Natural killer cell treated with Interleukin-12 subunit alpha and Interleukin-12 subunit beta and Interleukin-15 and Interleukin-18, amount 100 ng/mL, for 72 hours (primary cell): ENCODE measurements around the gene PAXX. TPM values are rescaled to one million over a fixed set of nuclear protein-coding genes. Genes with fewer than 3 reads are reported as not detected.

ENCODE experiments used
- ATAC-seq, 2 donors: fragments of 150-1000 bp; cut with Tn5 transposase in 1 of 2; sonication (Bioruptor Pico), chemical (Tn5 transposase) in 1 of 2; 2 replicates each; pipeline ENCODE4 v1.10.0; 2021
- DNase-seq: peaks from one replicate; pipeline ENCODE4 v3.0.0; 2022; ENCODE audit warnings: low spot score
- H3K27ac Mint-ChIP-seq, 2 donors: 1 replicate in 1 of 2; 2 replicates in 1 of 2; pipeline ENCODE4 v1.8.0; 2022; ENCODE audit warnings: mixed read lengths in 2 of 2, mild to moderate bottlenecking in 1 of 2, moderate library complexity in 1 of 2
- H3K27me3 Mint-ChIP-seq, 2 donors: 1 replicate in 1 of 2; 2 replicates in 1 of 2; pipeline ENCODE4 v1.8.0; 2022; ENCODE audit warnings: mixed read lengths in 2 of 2
- H3K36me3 Mint-ChIP-seq: one replicate; pipeline ENCODE4 v1.8.0; 2022; ENCODE audit warnings: mixed read lengths
- H3K4me1 Mint-ChIP-seq, 2 donors: 1 replicate in 1 of 2; 2 replicates in 1 of 2; pipeline ENCODE4 v1.8.0; 2022; ENCODE audit warnings: low read depth in 2 of 2, mixed read lengths in 2 of 2, mild to moderate bottlenecking in 1 of 2
- H3K4me3 Mint-ChIP-seq: one replicate; pipeline ENCODE4 v1.8.0; 2022; ENCODE audit warnings: mixed read lengths
- H3K9me3 Mint-ChIP-seq: 2 replicates; pipeline ENCODE4 v1.8.0; 2022; ENCODE audit warnings: mixed read lengths
- total RNA-seq, 2 donors: library from RNA; stranded (reverse); gene quantifications; one replicate each; pipeline ENCODE4 v1.2.3, GENCODE V29; 2022

PAXX gene, protein sequence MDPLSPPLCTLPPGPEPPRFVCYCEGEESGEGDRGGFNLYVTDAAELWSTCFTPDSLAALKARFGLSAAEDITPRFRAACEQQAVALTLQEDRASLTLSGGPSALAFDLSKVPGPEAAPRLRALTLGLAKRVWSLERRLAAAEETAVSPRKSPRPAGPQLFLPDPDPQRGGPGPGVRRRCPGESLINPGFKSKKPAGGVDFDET
- 100 to 1,000 TPM in 1 of 2 donors, 10 to 100 TPM in 1; 64.0 to 118 TPM for total RNA-seq

- Mint-ChIP-seq H3K9me3 (no peaks in the 10 kb centered on the region), H3K27ac (peak within 1 kb of the TSS; percentile 80 to 88), H3K27me3 (peaks cover 0 to 2% of the 10 kb centered on the region in 2 donors), H3K36me3 (no peaks in the 10 kb centered on the region), H3K4me3 (peak within 1 kb of the TSS; percentile 81), H3K4me1 (peaks cover 18 to 27% of the 10 kb centered on the region in 2 donors)
- DNase-seq (peak; percentile 96), ATAC-seq (peak; percentile 91 to 94)
Measured at GRCh38 chr9:136991993-136992818, at the start of gene PAXX. Gene PAXX (plus strand): TSS chr9:136992422. CDS start chr9:136992444, 22 bp downstream.

DNA sequence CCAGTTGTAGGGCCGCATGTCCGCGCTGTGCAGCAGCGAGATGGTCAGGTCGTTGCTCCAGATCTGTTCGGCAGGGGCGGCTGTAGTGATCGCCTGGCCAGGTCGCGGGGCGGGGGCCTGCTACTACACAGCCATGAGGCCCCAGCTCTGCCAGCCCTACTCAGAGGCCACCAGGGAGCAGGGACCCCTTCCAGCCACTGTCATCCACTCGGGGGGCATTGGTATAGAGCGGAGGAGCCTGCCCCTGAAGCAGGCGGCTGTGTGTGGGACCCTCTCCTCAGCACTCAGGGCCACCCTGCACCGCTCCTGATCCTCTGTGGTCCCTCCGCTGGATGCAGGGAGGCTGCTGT is 49.4 kb upstream of the PAXX start:
- Mint-ChIP-seq H3K27ac (no peak overlapping the region), H3K4me3 (peak overlapping the region; percentile 82), H3K9me3 (no peaks in the 10 kb centered on the region), H3K4me1 (peaks cover 13 to 18% of the 10 kb centered on the region in 2 donors), H3K36me3 (peaks cover 6% of the 10 kb centered on the region), H3K27me3 (no peaks in the 10 kb centered on the region)
- ATAC-seq (no peak), DNase-seq (no peak)

- ATAC-seq (peak; percentile 34 to 39), DNase-seq (no peak)
- peaks cover 13 to 23% of the 10 kb centered on the region in 2 donors for H3K4me1 Mint-ChIP-seq
- peak overlapping the region; percentile 82 for H3K4me3 Mint-ChIP-seq
- peaks cover 6% of the 10 kb centered on the region for H3K36me3 Mint-ChIP-seq
- H3K27ac Mint-ChIP-seq = no peak overlapping the region
- H3K27me3 Mint-ChIP-seq = no peaks in the 10 kb centered on the region
- no peaks in the 10 kb centered on the region for H3K9me3 Mint-ChIP-seq
Measured at GRCh38 chr9:136943291-136944211, 48.7 kb upstream of the PAXX start.

DNA sequence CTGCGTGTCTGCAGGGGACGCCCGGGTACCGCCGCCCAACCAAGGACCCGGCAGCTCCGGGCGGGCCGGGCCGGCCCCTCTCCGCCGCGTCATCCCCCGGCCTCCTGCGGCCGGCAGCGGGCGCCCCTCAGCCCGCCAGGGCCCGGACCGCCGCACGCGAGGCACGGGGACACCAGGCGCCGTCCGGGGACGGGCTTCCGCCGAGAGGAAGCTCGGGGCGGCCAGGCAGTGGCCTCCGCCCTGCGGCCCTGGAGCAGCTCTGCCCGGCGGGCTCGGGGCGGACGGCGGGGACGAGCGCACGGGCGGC is 48.1 kb upstream of the PAXX start:
- peak overlapping the region; percentile 82 for H3K4me3 Mint-ChIP-seq
- no peaks in the 10 kb centered on the region for H3K9me3 Mint-ChIP-seq
- no peaks in the 10 kb centered on the region for H3K27me3 Mint-ChIP-seq
- peaks cover 9 to 19% of the 10 kb centered on the region in 2 donors for H3K4me1 Mint-ChIP-seq
- no peak overlapping the region for H3K27ac Mint-ChIP-seq
- ATAC-seq (peak in 1 of 2 donors; percentile 69), DNase-seq (no peak)
- H3K36me3 Mint-ChIP-seq = peaks cover 2% of the 10 kb centered on the region

DNA sequence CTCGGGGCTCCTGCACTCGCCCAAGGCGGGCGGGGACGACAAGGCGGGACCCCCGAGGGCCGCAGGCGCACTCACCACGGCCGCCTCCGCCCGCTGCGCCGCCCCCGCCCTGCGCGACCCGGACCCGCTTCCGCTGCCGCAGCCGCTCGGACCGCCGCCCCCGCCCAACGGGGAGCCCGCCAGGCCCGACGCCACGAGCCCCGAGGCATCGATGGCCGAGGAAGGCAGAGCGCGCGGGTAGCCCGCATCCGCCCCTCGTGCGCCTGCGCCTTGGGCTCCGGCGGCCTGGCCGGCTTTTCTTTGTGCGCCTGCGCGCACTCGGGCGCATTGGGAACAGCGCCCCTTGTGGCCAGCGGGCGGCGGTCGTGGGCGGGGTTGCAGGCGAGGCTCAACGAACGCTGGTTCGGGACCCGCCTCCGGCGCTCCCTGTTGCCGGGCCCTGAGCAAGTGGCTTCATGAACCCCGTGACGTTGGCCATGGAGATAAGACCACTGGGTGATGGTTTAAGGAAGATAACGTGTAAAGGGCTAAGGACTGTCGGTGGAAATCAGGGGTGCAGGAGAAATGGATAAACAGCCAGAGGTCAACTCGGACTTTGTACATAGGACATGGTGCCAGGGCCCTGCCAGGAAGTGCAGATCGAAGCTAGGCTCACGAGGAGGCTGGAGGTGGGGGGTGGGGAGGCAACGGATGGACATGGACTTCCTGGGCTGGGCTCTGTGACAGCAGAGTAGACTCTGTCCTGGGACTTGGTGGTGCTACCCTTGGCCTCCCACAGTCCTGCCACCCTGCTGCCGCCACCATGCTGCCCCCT is 47.5 kb upstream of the PAXX start, which contains the start of the genes C8G and FBXW5:
C8G (plus strand) TSS at position 725 of the 814 bp plus-strand sequence; CDS start at position 803, 78 bp downstream.
FBXW5 (minus strand) TSS at position 220 of the 814 bp plus-strand sequence. CDS start 655 bp downstream, outside the sequence.
- ATAC-seq (peak; percentile 93), DNase-seq (peak; percentile 99)
- Mint-ChIP-seq H3K9me3 (no peaks in the 10 kb centered on the region), H3K4me1 (peaks cover 6 to 14% of the 10 kb centered on the region in 2 donors), H3K27ac (peak within 1 kb of the TSS; percentile 83 to 85), H3K36me3 (no peaks in the 10 kb centered on the region), H3K27me3 (no peaks in the 10 kb centered on the region), H3K4me3 (peak within 1 kb of the TSS; percentile 84)

- H3K9me3 Mint-ChIP-seq = no peaks in the 10 kb centered on the region
Measured at GRCh38 chr9:136945333-136946227, 46.6 kb upstream of the PAXX start.

DNA sequence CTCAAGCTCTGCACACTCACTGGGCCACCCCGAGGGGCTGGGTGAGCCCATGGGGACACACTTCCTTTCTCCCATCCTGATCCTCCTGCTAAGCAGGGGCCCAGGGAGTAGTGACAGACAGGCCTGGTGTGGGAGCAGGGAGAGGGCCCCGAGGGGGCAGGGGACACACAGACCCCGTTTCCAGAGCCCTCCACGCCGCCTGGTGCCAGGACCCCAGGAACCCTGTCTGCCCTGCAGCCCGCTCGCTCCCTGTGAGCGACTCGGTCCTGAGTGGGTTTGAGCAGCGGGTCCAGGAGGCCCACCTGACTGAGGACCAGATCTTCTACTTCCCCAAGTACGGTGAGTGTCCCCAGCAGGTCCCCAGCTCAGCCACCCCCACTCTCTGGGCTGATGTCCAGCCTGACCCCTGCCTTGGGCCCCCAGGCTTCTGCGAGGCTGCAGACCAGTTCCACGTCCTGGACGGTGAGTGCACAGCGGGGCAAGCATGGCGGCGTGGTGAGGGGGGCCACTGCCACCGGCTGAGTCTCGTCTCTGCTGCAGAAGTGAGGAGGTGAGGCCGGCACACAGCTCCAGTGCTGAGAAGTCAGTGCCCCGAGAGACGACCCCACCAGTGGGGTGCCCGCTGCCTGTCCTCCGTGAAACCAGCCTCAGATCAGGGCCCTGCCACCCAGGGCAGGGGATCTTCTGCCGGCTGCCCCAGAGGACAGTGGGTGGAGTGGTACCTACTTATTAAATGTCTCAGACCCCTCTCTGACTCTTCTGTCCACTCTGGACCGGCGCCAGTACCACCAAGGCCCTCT is 45.8 kb upstream of the PAXX start:
- H3K27ac Mint-ChIP-seq = no peak overlapping the region
- DNase-seq (no peak), ATAC-seq (no peak)
- H3K27me3 Mint-ChIP-seq = no peaks in the 10 kb centered on the region
- peaks cover 6 to 15% of the 10 kb centered on the region in 2 donors for H3K4me1 Mint-ChIP-seq
- no peaks in the 10 kb centered on the region for H3K36me3 Mint-ChIP-seq
- no peaks in the 10 kb centered on the region for H3K9me3 Mint-ChIP-seq
- H3K4me3 Mint-ChIP-seq = no peak overlapping the region

More at GRCh38 chr9:136945333-136946227, 46.6 kb upstream of the PAXX start:
- no peak for DNase-seq
- Mint-ChIP-seq H3K27ac (peak overlapping the region; percentile 83 to 85), H3K4me3 (peak overlapping the region; percentile 84), H3K4me1 (peaks cover 6 to 17% of the 10 kb centered on the region in 2 donors), H3K36me3 (no peaks in the 10 kb centered on the region), H3K27me3 (no peaks in the 10 kb centered on the region)
- no peak for ATAC-seq

DNA sequence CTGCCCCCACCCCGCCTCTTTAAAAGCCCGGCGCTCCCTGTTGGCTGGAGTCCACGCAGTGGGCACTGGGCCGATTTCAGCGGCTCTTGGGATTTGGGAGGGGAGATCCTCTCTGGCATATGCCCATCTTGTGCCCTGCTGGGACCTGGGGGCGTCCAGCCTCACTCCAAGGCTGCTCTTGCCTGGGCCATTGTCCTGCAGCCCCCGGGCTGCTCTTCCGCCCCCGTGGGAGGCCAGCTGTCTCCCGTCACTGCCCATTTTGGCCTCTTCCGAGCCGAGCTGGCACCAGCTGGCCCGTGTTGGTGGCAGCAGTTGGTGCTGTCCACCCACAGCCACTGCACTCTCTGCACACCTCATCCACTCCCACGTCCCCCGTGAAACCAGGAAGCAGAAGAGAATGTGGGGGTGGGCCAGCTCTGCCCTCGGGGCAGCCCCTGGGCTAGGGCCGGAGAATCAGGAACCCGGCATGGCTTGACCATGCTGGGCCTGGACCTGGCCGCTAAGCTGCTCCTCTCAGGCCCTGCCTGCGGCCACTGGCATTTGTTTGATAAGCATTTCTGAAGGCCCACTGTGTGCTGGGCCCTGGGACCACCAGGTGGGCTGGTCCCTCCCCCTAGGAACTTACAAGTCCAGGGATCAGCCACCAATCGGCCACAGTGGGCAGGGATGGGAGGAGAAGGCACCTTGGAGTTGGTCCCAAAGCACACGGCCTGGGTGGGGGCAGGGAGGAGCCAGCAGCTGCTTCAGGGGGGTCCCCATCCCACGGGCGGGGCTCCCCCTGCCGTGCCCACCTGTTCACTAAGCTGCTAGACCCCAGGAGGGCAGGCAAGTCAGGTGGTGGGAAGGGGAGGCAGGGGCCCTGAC is 45.0 kb upstream of the PAXX start:
- peaks cover 6 to 15% of the 10 kb centered on the region in 2 donors for H3K4me1 Mint-ChIP-seq
- H3K27ac Mint-ChIP-seq = peak overlapping the region in 1 of 2 donors; percentile 50
- ATAC-seq (no peak), DNase-seq (no peak)
- H3K36me3 Mint-ChIP-seq = no peaks in the 10 kb centered on the region
- H3K9me3 Mint-ChIP-seq = no peaks in the 10 kb centered on the region
- no peaks in the 10 kb centered on the region for H3K27me3 Mint-ChIP-seq
- no peak overlapping the region for H3K4me3 Mint-ChIP-seq

GRCh38 chr9:136947955-136948510 is 44.2 kb upstream of the PAXX start:
- Mint-ChIP-seq H3K9me3 (no peaks in the 10 kb centered on the region), H3K36me3 (no peaks in the 10 kb centered on the region), H3K4me3 (peak overlapping the region; percentile 63), H3K27me3 (no peaks in the 10 kb centered on the region), H3K27ac (peak overlapping the region; percentile 39 to 83), H3K4me1 (peaks cover 6 to 15% of the 10 kb centered on the region in 2 donors)
- peak; percentile 73 for DNase-seq
- ATAC-seq = no peak

DNA sequence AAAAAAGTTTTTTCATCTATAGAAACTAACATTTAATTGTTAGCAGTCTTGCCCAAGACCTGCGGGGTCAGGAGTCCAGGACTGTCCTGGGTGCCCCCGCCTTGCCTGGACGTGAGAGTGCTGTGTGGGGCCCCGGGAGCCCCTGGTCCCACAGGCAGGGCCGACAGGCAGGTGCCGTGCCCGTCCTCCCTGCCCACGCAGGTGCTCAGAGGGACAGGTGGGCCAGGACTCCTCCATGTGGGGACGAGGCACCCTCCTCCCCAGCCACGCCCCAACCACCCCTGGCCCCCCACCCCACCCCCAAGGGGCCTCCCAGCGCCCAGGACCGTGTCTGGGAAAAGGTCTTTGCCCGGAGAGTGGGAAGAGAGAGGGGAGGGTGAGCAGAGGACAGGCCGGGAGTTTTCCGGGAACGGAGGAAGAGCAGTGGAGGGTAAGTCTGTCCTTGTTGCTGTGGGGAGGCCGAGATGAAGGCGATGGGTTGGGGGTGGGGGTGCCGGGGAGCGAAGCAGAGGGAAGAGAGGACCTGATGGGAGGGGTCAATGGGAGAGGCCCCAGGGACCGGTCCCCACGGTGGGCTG is 42.9 kb upstream of the PAXX start:
- no peaks in the 10 kb centered on the region for H3K27me3 Mint-ChIP-seq
- H3K4me1 Mint-ChIP-seq = peaks cover 6 to 15% of the 10 kb centered on the region in 2 donors
- H3K27ac Mint-ChIP-seq = peak overlapping the region; percentile 39 to 83
- DNase-seq (no peak), ATAC-seq (no peak)
- no peaks in the 10 kb centered on the region for H3K36me3 Mint-ChIP-seq
- H3K9me3 Mint-ChIP-seq = no peaks in the 10 kb centered on the region
- H3K4me3 Mint-ChIP-seq = peak overlapping the region; percentile 81
